K562 (cell line): ENCODE results near the gene ZNF296. TPM values are rescaled to one million over a fixed set of nuclear protein-coding genes. Genes with fewer than 3 reads are reported as not detected.
A peak's percentile ranks its signal among the peaks of the same experiment; 100 is the strongest.

Experiments used
- ATAC-seq: fragments of 200-7000 bp; cut with Tn5 transposase; 3 replicates; pipeline ENCODE4 v1.9.1; 2020; ENCODE audit warnings: moderate library complexity
- BruUV-seq: library from RNA; stranded (reverse); fragments of 400-500 nt; replicated peaks from 2 replicates; lab custom pipeline; 2021; lab: Mats Ljungman, UMichigan
- CTCF ChIA-PET: fragments of 300-600 bp; formaldehyde crosslinking; extraction: SDS; loops from one replicate; lab custom pipeline; 2021; ENCODE audit warnings: low intra/inter-chr PET ratio; lab: Yijun Ruan, JAX
- POLR2A ChIA-PET: fragments of 300-600, 350-650 bp; sonication (Branson Sonifier 250); formaldehyde crosslinking; extraction: SDS; loops from one replicate; lab custom pipeline; 2021; ENCODE audit warnings: antibody characterized with exemption, inconsistent platforms; lab: Yijun Ruan, JAX
- DNase-seq, 4 experiments: peaks; one replicate each; pipeline versions ENCODE4 v3.0.0 to v3.0.0-alpha.2; 2011 to 2018; ENCODE audit warnings: low spot score in 3 of 4, mixed read lengths in 3 of 4; ENCODE audit errors: extremely low read depth in 1 of 4
- FAIRE-seq: peaks from 2 replicates; lab custom pipeline; 2011; peaks lifted over from hg19 to GRCh38; lab: Jason Lieb, UNC
- H2AFZ ChIP-seq: 2 replicates; pipeline ENCODE4 v1.6.0; 2011; ENCODE audit warnings: low read depth, low read length, control low read depth, inconsistent platforms
- H3K27ac ChIP-seq: fragments of 200-600 bp; 3 replicates; pipeline ENCODE4 v1.8.0; 2011; ENCODE audit warnings: low read depth, mild to moderate bottlenecking, control low read depth, inconsistent platforms, low read length, moderate library complexity, mixed read lengths; ENCODE audit errors: extremely low read depth
- H3K27me3 ChIP-seq, 2 experiments: fragments of 300-600 bp in 1 of 2; 2 replicates in 1 of 2; 3 replicates in 1 of 2; pipeline versions ENCODE4 v1.6.0 to v1.8.0; 2011; ENCODE audit warnings: inconsistent platforms in 2 of 2, low read length in 2 of 2, mild to moderate bottlenecking in 1 of 2, mixed read lengths in 1 of 2, moderate library complexity in 1 of 2; ENCODE audit not compliant: control insufficient read depth in 2 of 2, insufficient read depth in 2 of 2
- H3K36me3 ChIP-seq: fragments of 300-600 bp; 3 replicates; pipeline ENCODE4 v1.8.0; 2011; ENCODE audit warnings: mild to moderate bottlenecking, low read length, inconsistent platforms; ENCODE audit not compliant: control insufficient read depth, insufficient read depth
- H3K4me1 ChIP-seq, 2 experiments: fragments of 200-600 bp in 1 of 2; replicated peaks in 1 of 2; 2 replicates in 1 of 2; 3 replicates in 1 of 2; pipeline versions ENCODE4 v1.5.1 to v1.8.0; 2011; ENCODE audit warnings: inconsistent platforms in 2 of 2, low read length in 2 of 2, mild to moderate bottlenecking in 1 of 2, mixed read lengths in 1 of 2, moderate library complexity in 1 of 2; ENCODE audit not compliant: control insufficient read depth in 2 of 2, insufficient read depth in 2 of 2
- H3K4me2 ChIP-seq: 2 replicates; pipeline ENCODE4 v1.6.1; 2011; ENCODE audit warnings: low read length, control low read depth, inconsistent platforms, mixed read lengths; ENCODE audit not compliant: insufficient read depth
- H3K4me3 ChIP-seq: fragments of 200-600 bp; sonication (generic), shearing (Covaris generic); 2 replicates; pipeline ENCODE4 v1.5.1; 2016; ENCODE audit warnings: control low read depth, inconsistent platforms
- H3K79me2 ChIP-seq: fragments of 200-600 bp; 3 replicates; pipeline ENCODE4 v1.8.0; 2011; ENCODE audit warnings: low read length, inconsistent platforms; ENCODE audit not compliant: control insufficient read depth, insufficient read depth
- H3K9ac ChIP-seq, 2 experiments: 2 replicates each; pipeline versions ENCODE4 v1.6.0 to v1.6.1; 2011; ENCODE audit warnings: low read depth in 2 of 2, low read length in 2 of 2, control low read depth in 1 of 2, inconsistent platforms in 1 of 2, mild to moderate bottlenecking in 1 of 2, mixed read lengths in 1 of 2; ENCODE audit not compliant: insufficient read depth in 1 of 2
- H3K9me1 ChIP-seq: one replicate; pipeline ENCODE4 v1.6.0; 2011; ENCODE audit warnings: inconsistent platforms, mild to moderate bottlenecking, low read length, moderate library complexity; ENCODE audit not compliant: control insufficient read depth, insufficient read depth
- H3K9me3 ChIP-seq: replicated peaks from 2 replicates; pipeline ENCODE4 v1.5.1; 2011; ENCODE audit warnings: low read depth, low read length, inconsistent platforms; ENCODE audit not compliant: control insufficient read depth, insufficient read depth
- H4K20me1 ChIP-seq: replicated peaks from 2 replicates; pipeline ENCODE4 v1.6.1; 2011; ENCODE audit warnings: low read length, inconsistent platforms, mixed read lengths; ENCODE audit not compliant: control insufficient read depth, insufficient read depth
- ATF3 ChIP-seq, 2 experiments: fragments of 450-650 bp in 1 of 2; sonication (generic) in 1 of 2; formaldehyde crosslinking in 1 of 2; IDR thresholded peaks in 1 of 2; conservative IDR thresholded peaks in 1 of 2; 2 replicates each; pipeline versions ENCODE4 v1.6.1 to v1.8.1; 2016 to 2023; ENCODE audit warnings: mild to moderate bottlenecking in 2 of 2, moderate library complexity in 2 of 2, inconsistent platforms in 1 of 2, missing genetic modification reagents in 1 of 2
- FOSL1 ChIP-seq: fragments of 200-800 bp; sonication (Bioruptor generic); conservative IDR thresholded peaks from 2 replicates; pipeline ENCODE4 v1.6.1; 2016; ENCODE audit warnings: missing genetic modification characterization, missing compliant biosample characterization
- MECOM ChIP-seq: fragments of 250-450 bp; sonication (Bioruptor Pico); IDR thresholded peaks from 2 replicates; pipeline ENCODE4 v1.8.0; 2022; ENCODE audit warnings: inconsistent platforms
- MEF2D ChIP-seq: conservative IDR thresholded peaks from 2 replicates; pipeline ENCODE4 v1.6.1; 2016; ENCODE audit warnings: low read depth, missing genetic modification characterization, missing compliant biosample characterization
- NR2C2 ChIP-seq, 2 experiments: fragments of 200-800 bp in 1 of 2; sonication (Bioruptor generic) in 1 of 2; sonication (generic) in 1 of 2; formaldehyde crosslinking in 1 of 2; IDR thresholded peaks; 2 replicates each; pipeline versions ENCODE4 v1.6.1 to v1.8.0; 2016 to 2022; ENCODE audit warnings: mild to moderate bottlenecking in 1 of 2, missing compliant biosample characterization in 1 of 2, missing genetic modification characterization in 1 of 2, missing genetic modification reagents in 1 of 2
- RBM17 ChIP-seq: fragments of 200-400 bp; formaldehyde crosslinking; IDR thresholded peaks from 2 replicates; pipeline ENCODE4 v1.6.1; 2017; ENCODE audit warnings: low read depth, mild to moderate bottlenecking, low read length, borderline replicate concordance
- RUNX1 ChIP-seq: sonication (generic); IDR thresholded peaks from 2 replicates; pipeline ENCODE4 v1.6.1; 2016; ENCODE audit warnings: antibody characterized with exemption, low read depth
- STAT5A ChIP-seq: IDR thresholded peaks from 2 replicates; pipeline ENCODE4 v1.6.1; 2012; ENCODE audit warnings: low read length, inconsistent platforms, borderline replicate concordance
- STAT6 ChIP-seq: sonication (generic); formaldehyde crosslinking; IDR thresholded peaks from 2 replicates; pipeline ENCODE4 v1.8.1; 2023; ENCODE audit warnings: mild to moderate bottlenecking, missing genetic modification reagents
- WGBS: fragments of 100-300 bp; shearing (Covaris generic); methylation state at CpG from one replicate; pipeline ENCODE4 v1.1.6; 2016; ENCODE audit warnings: low coverage, mixed read lengths; ENCODE audit not compliant: insufficient coverage; ENCODE audit errors: missing lambda C conversion rate; 5-methylcytosine and 5-hydroxymethylcytosine counted together
- in situ Hi-C: fragments of 300-500 bp; cut with MboI; formaldehyde crosslinking; loops from 4 replicates; pipeline ENCODE4 v1.15.0; 2018; ENCODE audit warnings: inconsistent platforms, mixed read lengths
- intact Hi-C: fragments of 100-400 bp; cut with micrococcal nuclease; formaldehyde crosslinking; loops from 2 replicates; pipeline ENCODE4 v1.14.2; 2022
- polyA plus RNA-seq, 8 experiments: library from polyadenylated mRNA; depleted of rRNA in 4 of 8; stranded (reverse) in 5 of 8; unstranded in 3 of 8; fragments of >200 nt; fragmentation: Nextera tagmentation in 2 of 8; fragmentation: Illumina TruSeq in 1 of 8; extraction: Ambion mirVana in 2 of 8; extraction: Trizol in 1 of 8; gene quantifications; 2 replicates each; pipeline versions ENCODE4 v1.2.1 to v1.2.3, GENCODE V29; 2011 to 2014; ENCODE audit warnings: inconsistent platforms in 1 of 8, missing spikeins in 1 of 8
- total RNA-seq, 7 experiments: library from RNA; depleted of rRNA in 6 of 7; stranded (reverse); fragments of >200 nt in 6 of 7; fragmentation: Illumina TruSeq in 2 of 7; extraction: Trizol in 2 of 7; gene quantifications; 2 replicates each; pipeline versions ENCODE4 v1.2.1 to v1.2.3, GENCODE V29; 2011 to 2021; ENCODE audit warnings: low replicate concordance in 1 of 7
- TF ChIP-seq, protein P1 (sequence below): fragments of 450-650 bp; formaldehyde crosslinking; IDR thresholded peaks from 2 replicates; pipeline ENCODE4 v1.4.0; 2022; ENCODE audit warnings: missing genetic modification characterization
- TF ChIP-seq, protein P2 (sequence below): fragments of 450-650 bp; formaldehyde crosslinking; IDR thresholded peaks from 2 replicates; pipeline ENCODE4 v1.4.0; 2020; ENCODE audit warnings: mild to moderate bottlenecking, moderate library complexity

ZNF296 gene
- total and polyA plus RNA-seq, 9 of the 15 experiments (the other 6 are each of a cell fraction or from before 2014, with no cell fraction given), result 0.03 to 8.8 (median 0.47) TPM; not detected in 1

DNA sequence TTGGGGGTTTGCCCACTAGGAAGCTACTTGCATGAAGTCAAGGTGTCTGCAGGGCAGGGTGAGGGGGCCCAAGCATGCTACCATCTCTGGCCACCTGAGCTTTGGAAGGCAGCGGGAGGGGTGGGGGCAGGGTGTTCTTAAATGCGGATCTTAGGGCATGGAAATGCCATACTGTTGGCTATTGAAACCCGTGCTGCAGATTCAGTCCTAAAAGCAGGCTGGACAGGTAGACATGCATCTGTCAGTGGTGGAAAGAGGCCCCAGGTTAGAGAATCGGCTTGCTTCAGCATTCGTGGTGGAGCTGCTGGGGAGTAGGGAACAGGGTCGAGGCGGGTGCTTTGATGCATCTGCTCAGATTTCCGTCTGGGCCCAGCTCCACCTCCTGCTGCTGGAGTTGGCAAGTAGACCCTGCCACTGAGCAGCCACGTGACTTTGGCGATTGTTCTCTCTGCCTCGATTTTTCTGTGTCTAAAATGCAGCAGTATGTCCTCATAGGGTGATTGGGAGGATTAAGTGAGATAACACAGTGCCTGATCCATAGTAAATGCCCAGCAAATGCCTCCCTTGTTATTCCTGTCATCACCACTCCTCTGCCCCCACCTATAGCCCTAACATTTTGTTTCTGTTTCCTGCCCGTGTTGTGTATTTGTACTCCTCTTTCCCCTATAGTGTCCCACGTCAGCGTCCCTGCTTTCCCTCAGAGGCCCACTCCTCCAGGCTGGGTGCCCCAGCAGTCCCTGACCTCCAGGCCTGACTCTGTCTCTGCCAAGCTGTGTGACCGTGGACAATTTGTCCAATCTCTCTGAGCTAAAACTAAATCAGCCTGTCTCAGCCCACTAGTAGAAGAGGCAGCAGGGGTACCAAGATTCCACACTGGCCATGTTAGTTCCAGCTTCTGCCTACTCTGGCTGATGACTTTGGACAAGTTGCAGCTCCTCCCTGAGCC, 22.5 kb upstream of the ZNF296 start:
- TF ChIP-seq, protein P1, sequence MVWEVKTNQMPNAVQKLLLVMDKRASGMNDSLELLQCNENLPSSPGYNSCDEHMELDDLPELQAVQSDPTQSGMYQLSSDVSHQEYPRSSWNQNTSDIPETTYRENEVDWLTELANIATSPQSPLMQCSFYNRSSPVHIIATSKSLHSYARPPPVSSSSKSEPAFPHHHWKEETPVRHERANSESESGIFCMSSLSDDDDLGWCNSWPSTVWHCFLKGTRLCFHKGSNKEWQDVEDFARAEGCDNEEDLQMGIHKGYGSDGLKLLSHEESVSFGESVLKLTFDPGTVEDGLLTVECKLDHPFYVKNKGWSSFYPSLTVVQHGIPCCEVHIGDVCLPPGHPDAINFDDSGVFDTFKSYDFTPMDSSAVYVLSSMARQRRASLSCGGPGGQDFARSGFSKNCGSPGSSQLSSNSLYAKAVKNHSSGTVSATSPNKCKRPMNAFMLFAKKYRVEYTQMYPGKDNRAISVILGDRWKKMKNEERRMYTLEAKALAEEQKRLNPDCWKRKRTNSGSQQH (CRISPR knock-in tag), result 0 out of 2 replicates have a peak, but pooled peaks have one; percentile 20
- TF ChIP-seq RBM17, result no peak
- 0 out of 2 replicates have a peak, but pooled peaks have one; percentile 7 for TF ChIP-seq MEF2D (tag)
- TF ChIP-seq, protein P2, sequence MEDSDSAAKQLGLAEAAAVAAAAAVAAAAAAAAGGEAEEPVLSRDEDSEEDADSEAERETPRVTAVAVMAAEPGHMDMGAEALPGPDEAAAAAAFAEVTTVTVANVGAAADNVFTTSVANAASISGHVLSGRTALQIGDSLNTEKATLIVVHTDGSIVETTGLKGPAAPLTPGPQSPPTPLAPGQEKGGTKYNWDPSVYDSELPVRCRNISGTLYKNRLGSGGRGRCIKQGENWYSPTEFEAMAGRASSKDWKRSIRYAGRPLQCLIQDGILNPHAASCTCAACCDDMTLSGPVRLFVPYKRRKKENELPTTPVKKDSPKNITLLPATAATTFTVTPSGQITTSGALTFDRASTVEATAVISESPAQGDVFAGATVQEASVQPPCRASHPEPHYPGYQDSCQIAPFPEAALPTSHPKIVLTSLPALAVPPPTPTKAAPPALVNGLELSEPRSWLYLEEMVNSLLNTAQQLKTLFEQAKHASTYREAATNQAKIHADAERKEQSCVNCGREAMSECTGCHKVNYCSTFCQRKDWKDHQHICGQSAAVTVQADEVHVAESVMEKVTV (CRISPR knock-in tag), result no peak
- peak; percentile 4; the same call in 1 of the 2 replicates for TF ChIP-seq ATF3 (IDR thresholded peaks at IDR 0.05)
- no peak for TF ChIP-seq ATF3 (CRISPR knock-in tag; conservative IDR thresholded peaks at IDR 0.05)
- TF ChIP-seq NR2C2 (CRISPR knock-in tag; IDR thresholded peaks at IDR 0.05), result no peak
- TF ChIP-seq NR2C2 (tag; IDR thresholded peaks at IDR 0.05), result peak; percentile 13
- TF ChIP-seq STAT5A, result no peak
- TF ChIP-seq RUNX1, result no peak
- no peak for TF ChIP-seq MECOM (CRISPR knock-in tag)
- TF ChIP-seq STAT6, result 0 out of 2 replicates have a peak, but pooled peaks have one; percentile 41
- peak; percentile 80; the same call in 1 of the 2 replicates for TF ChIP-seq FOSL1 (tag)
- ATAC-seq (no peak), DNase-seq (no peak), FAIRE-seq (no peak)
- H4K20me1 ChIP-seq, result peaks cover 67% of the 10 kb centered on the region
- ChIA-PET POLR2A (interaction anchor here (0.6 to 1.8 kb wide), 6 partner anchors 9 to 25 kb away, joined by 3 to 5 read pairs (median 3); no protein-coding TSS in a partner anchor), CTCF (no interaction called here)
- peaks cover 99% of the 10 kb centered on the region for H3K79me2 ChIP-seq
- peak overlapping the region; percentile 10; the same call in 2 of the 3 replicates for H3K27ac ChIP-seq
- 56% methylated on average over 15 of the region's 15 CpGs for WGBS
- H3K9me3 ChIP-seq, result no peaks in the 10 kb centered on the region
- peaks cover 15% of the 10 kb centered on the region for H3K9me1 ChIP-seq
- peaks cover 73% of the 10 kb centered on the region; the same call in 2 of the 3 replicates for H3K36me3 ChIP-seq
- no peak overlapping the region for H3K4me3 ChIP-seq
- no peak overlapping the region for H2AFZ ChIP-seq
- in situ Hi-C loops, result no loop called here
- H3K4me2 ChIP-seq, result peak overlapping the region; percentile 52
- no TSS peak for BruUV-seq
- H3K4me1 ChIP-seq, result peaks cover 48 to 72% of the 10 kb centered on the region in 2 experiments
- no peaks in the 10 kb centered on the region for H3K27me3 ChIP-seq
- H3K9ac ChIP-seq, result peak overlapping the region in 1 of 2 experiments; percentile 59; a peak in 2 of 4 replicates
- intact Hi-C loops, result no loop called here
